BJ (cell line): ENCODE measurements around the gene OSTF1. TPM values are rescaled to one million over a fixed set of nuclear protein-coding genes. Genes with fewer than 3 reads are reported as not detected.

Experiments
- CTCF ChIA-PET: fragments of 350-600 bp; formaldehyde crosslinking; extraction: SDS; loops from one replicate; lab custom pipeline; 2021; ENCODE audit warnings: antibody characterized with exemption, inconsistent platforms; lab: Yijun Ruan, JAX
- POLR2A ChIA-PET: fragments of 300-600 bp; sonication (Branson Sonifier 250); formaldehyde crosslinking; extraction: SDS; loops from one replicate; lab custom pipeline; 2021; ENCODE audit warnings: antibody characterized with exemption; lab: Charles Lee
- DNase-seq: peaks from one replicate; pipeline ENCODE4 v3.0.0-alpha.2; 2011; ENCODE audit warnings: low read depth
- H3K27me3 ChIP-seq: 2 replicates; pipeline ENCODE4 v1.6.0; 2011; ENCODE audit warnings: low read length; ENCODE audit not compliant: control insufficient read depth, insufficient read depth
- H3K36me3 ChIP-seq: 2 replicates; pipeline ENCODE4 v1.5.1; 2011; ENCODE audit warnings: low read length; ENCODE audit not compliant: control insufficient read depth, insufficient read depth
- H3K4me3 ChIP-seq: 2 replicates; pipeline ENCODE4 v1.5.1; 2011; ENCODE audit warnings: low read depth, mild to moderate bottlenecking, control low read depth, low read length
- CTCF ChIP-seq: IDR thresholded peaks from 2 replicates; pipeline ENCODE4 v1.5.1; 2011; ENCODE audit warnings: low read depth, mild to moderate bottlenecking, control low read depth, inconsistent platforms, low read length, moderate library complexity; ENCODE audit not compliant: insufficient read depth
- polyA plus RNA-seq: library from polyadenylated mRNA; depleted of rRNA; stranded (reverse); fragments of >200 nt; gene quantifications from 2 replicates; pipeline ENCODE4 v1.2.3, GENCODE V29; 2011

The OSTF1 gene
- polyA plus RNA-seq, 1 experiment: 15.5 TPM

DNA sequence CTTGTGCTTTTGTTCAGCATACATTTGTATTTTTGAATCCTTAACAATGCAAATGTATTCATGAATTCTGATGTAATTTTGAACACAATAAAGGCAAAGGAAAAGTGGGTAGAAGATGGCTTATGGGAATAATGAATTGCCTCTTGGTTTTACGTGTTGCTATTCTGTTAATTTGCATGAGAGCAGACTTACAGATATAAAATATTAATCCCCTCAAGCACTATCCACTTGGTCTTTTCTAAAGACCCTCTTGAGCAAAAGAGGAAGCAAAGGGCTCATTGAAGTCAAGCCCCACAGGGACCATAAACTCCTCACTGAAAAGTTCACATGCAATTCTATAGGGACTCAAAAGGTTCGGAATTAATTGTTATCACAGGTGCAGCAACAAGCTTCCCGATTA lies 51.9 kb downstream of the OSTF1 start:
- TF ChIP-seq CTCF: no peak
- H3K4me3 ChIP-seq: no peak overlapping the region
- H3K27me3 ChIP-seq: no peaks in the 10 kb centered on the region
- peaks cover 2% of the 10 kb centered on the region for H3K36me3 ChIP-seq
- no peak for DNase-seq
- POLR2A ChIA-PET: no interaction called here
- CTCF ChIA-PET: no interaction called here

DNA sequence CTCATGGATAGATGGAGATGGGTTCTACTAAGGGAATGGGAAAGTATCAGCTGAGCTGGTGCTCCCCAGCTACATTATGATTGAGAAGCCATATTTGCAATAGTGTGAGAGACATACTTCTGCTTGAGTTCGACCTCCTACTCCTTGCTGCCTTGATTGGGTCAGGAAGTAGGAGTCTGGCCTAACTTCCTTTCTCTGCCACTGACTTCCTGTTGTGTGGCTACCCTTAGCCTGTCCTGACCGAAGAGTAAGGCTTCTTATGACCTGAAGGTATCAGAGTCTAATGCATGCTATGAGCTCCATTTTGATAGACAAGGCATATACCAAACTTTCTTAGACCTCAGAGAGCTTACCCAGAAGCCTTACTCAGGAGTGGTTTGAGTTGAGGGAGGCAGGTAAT lies 53.9 kb downstream of the OSTF1 start:
- CTCF ChIA-PET: interaction anchor here (0.9 to 1.0 kb wide), 2 partner anchors 10 to 12 kb away, joined by 3 read pairs; no protein-coding TSS in a partner anchor

GRCh38 chr9:75146229-75146628 lies 57.9 kb downstream of the OSTF1 start:
- DNase-seq: no peak
- H3K36me3 ChIP-seq: no peaks in the 10 kb centered on the region; the same call in 1 of the 2 replicates
- H3K4me3 ChIP-seq: no peak overlapping the region
- CTCF ChIA-PET: interaction anchor here (1.2 kb wide), 1 partner anchor 15 kb away, joined by 3 read pairs; no protein-coding TSS in a partner anchor
- H3K27me3 ChIP-seq: no peaks in the 10 kb centered on the region
- POLR2A ChIA-PET: no interaction called here
- no peak for TF ChIP-seq CTCF

More for the DNA sequence above, 53.9 kb downstream of the OSTF1 start:
- no peak for DNase-seq
- Histone ChIP-seq H3K4me3 (no peak overlapping the region), H3K36me3 (no peaks in the 10 kb centered on the region; the same call in none of the 2 replicates), H3K27me3 (no peaks in the 10 kb centered on the region)
- POLR2A ChIA-PET: no interaction called here
- no peak for TF ChIP-seq CTCF

DNA sequence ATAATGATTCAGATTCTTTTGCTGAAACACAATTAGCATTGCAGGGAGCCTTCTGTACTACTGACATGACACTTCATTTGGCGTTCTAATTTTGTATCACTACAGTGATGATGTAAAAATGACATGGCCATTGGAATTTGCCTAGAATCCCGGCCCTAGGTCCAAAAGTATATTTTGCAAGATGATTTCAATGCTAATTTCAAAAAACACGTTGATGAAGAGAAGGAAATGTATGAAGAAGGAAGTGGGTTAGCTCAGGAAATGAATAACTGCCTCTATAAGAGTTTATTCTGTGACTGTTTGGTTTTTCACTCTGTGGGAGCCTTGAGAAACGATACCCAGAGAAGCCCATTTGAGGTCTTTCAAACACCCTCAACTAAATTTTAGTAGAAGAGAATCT lies 59.3 kb downstream of the OSTF1 start:
- ChIA-PET CTCF (interaction anchor here (0.8 to 1.0 kb wide), 2 partner anchors 16 to 46 kb away, joined by 3 read pairs; no protein-coding TSS in a partner anchor), POLR2A (no interaction called here)
- no peaks in the 10 kb centered on the region for H3K27me3 ChIP-seq
- H3K36me3 ChIP-seq: no peaks in the 10 kb centered on the region
- DNase-seq: no peak
- no peak overlapping the region for H3K4me3 ChIP-seq
- TF ChIP-seq CTCF: no peak

DNA sequence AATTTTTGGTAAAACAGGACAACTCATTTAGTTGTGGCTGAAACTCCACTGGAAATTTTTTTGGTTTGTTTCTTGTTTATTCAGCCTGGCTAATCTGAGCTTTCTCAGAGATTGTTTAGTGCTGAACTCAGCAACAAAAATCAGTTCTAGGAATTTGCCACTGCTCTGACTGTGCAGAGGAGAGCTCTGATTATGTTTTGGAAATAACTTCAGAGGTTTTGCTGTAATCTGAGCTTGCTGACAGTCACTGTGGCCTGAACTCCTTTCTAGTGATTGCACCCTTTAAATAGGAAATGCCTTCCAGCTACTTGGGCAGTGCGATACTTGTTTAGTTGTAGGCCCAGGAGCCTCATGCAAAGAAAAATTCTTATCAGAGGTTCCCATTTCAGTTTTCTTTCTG lies 60.2 kb downstream of the OSTF1 start:
- CTCF ChIA-PET: interaction anchor here (0.7 to 0.9 kb wide), 2 partner anchors 16 to 71 kb away, joined by 3 read pairs; no protein-coding TSS in a partner anchor
- POLR2A ChIA-PET: interaction anchor here (0.6 kb wide), 1 partner anchor 12 kb away, joined by 3 read pairs; no protein-coding TSS in a partner anchor

More for the DNA sequence above, 60.2 kb downstream of the OSTF1 start:
- TF ChIP-seq CTCF: no peak
- H3K4me3 ChIP-seq: no peak overlapping the region
- peak; percentile 88 for DNase-seq
- H3K27me3 ChIP-seq: no peaks in the 10 kb centered on the region
- H3K36me3 ChIP-seq: no peaks in the 10 kb centered on the region
